ENCODE results near the gene GABRB3. TPM values are rescaled to one million over a fixed set of nuclear protein-coding genes. Genes with fewer than 3 reads are reported as not detected.

Gene GABRB3
- total RNA-seq, 1 experiment from 2014 or later, result 0.13 TPM

DNA sequence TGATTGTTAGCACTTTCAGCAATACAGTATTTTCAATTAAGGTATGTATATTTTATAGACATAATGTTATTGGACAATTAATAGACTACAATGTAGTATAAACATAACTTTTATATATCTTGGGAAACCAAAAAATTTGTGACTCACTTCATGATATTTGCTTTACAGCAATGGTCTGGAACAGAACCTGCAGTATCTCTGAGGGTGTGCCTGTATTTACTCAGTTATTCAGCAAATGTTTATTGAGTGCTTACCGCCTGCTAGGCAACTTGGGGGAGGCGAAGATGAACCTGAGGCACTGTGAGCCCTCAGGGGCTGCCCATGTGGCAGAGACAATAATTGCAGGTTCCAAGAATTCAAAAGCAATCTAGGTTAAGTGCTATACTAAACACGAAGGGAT lies 144.8 kb downstream of the GABRB3 start:
- intact Hi-C loops (cut with micrococcal nuclease; ENCODE audit: unreplicated experiment), result no loop called here
- TF ChIP-seq, protein P1, sequence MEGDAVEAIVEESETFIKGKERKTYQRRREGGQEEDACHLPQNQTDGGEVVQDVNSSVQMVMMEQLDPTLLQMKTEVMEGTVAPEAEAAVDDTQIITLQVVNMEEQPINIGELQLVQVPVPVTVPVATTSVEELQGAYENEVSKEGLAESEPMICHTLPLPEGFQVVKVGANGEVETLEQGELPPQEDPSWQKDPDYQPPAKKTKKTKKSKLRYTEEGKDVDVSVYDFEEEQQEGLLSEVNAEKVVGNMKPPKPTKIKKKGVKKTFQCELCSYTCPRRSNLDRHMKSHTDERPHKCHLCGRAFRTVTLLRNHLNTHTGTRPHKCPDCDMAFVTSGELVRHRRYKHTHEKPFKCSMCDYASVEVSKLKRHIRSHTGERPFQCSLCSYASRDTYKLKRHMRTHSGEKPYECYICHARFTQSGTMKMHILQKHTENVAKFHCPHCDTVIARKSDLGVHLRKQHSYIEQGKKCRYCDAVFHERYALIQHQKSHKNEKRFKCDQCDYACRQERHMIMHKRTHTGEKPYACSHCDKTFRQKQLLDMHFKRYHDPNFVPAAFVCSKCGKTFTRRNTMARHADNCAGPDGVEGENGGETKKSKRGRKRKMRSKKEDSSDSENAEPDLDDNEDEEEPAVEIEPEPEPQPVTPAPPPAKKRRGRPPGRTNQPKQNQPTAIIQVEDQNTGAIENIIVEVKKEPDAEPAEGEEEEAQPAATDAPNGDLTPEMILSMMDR (IDR thresholded peaks at IDR 0.05), result no peak
- no peak for TF ChIP-seq SIN3A (IDR thresholded peaks at IDR 0.05; ENCODE audit: borderline replicate concordance, insufficient read depth, low read depth, low read length)
- POLR2A ChIA-PET, result no interaction called here
- Histone ChIP-seq H3K9me3 (ENCODE audit: control insufficient read depth, insufficient read depth, low read depth, low read length) (no peaks in the 10 kb centered on the region), H3K4me3 (ENCODE audit: low read depth in 2 of 2, low read length in 2 of 2) (no peak overlapping the region), H3K27me3 (ENCODE audit: control insufficient read depth, insufficient read depth, low read length) (no peaks in the 10 kb centered on the region), H3K36me3 (ENCODE audit: control insufficient read depth, insufficient read depth, low read length) (no peaks in the 10 kb centered on the region), H3K4me1 (ENCODE audit: control insufficient read depth, insufficient read depth, low read length) (no peaks in the 10 kb centered on the region), H3K27ac (ENCODE audit: low read length) (no peak overlapping the region)
- no TSS peak for BruUV-seq (replicated peaks)
- CTCF ChIA-PET, result no interaction called here
- DNase-seq (ENCODE audit: low read depth, low spot score) (no peak), ATAC-seq (no peak)
- in situ Hi-C loops (cut with HindIII; ENCODE audit: low pct_unique_long_range_greater_than_20kb, low sequenced_read_pairs), result no loop called here

DNA sequence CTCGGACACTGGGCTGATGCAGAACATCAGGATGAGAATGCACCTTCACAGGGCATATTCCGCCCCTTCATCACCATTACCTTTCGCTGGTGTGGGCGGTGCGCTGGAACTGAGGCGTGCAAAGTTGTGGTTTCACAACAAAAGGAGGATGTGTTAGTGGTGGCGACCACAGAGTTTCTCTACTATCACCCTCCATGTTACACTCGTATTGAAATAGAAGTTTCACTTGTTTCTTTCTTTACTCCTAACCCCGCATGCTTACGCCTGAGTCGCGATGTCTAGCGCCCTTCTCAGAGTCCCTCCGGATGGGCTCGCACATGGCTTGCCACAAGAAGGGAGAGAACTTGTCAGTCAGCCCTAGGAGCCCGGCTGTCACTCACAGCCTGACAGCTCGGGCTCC lies 148.7 kb downstream of the GABRB3 start:
- POLR2A ChIA-PET, result no interaction called here
- TF ChIP-seq POLR2AphosphoS5 (IDR thresholded peaks at IDR 0.05; ENCODE audit: low read depth, low read length), result no peak
- TF ChIP-seq, protein P1 (IDR thresholded peaks at IDR 0.05), result no peak
- TF ChIP-seq, protein P2, sequence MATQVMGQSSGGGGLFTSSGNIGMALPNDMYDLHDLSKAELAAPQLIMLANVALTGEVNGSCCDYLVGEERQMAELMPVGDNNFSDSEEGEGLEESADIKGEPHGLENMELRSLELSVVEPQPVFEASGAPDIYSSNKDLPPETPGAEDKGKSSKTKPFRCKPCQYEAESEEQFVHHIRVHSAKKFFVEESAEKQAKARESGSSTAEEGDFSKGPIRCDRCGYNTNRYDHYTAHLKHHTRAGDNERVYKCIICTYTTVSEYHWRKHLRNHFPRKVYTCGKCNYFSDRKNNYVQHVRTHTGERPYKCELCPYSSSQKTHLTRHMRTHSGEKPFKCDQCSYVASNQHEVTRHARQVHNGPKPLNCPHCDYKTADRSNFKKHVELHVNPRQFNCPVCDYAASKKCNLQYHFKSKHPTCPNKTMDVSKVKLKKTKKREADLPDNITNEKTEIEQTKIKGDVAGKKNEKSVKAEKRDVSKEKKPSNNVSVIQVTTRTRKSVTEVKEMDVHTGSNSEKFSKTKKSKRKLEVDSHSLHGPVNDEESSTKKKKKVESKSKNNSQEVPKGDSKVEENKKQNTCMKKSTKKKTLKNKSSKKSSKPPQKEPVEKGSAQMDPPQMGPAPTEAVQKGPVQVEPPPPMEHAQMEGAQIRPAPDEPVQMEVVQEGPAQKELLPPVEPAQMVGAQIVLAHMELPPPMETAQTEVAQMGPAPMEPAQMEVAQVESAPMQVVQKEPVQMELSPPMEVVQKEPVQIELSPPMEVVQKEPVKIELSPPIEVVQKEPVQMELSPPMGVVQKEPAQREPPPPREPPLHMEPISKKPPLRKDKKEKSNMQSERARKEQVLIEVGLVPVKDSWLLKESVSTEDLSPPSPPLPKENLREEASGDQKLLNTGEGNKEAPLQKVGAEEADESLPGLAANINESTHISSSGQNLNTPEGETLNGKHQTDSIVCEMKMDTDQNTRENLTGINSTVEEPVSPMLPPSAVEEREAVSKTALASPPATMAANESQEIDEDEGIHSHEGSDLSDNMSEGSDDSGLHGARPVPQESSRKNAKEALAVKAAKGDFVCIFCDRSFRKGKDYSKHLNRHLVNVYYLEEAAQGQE (IDR thresholded peaks at IDR 0.05; ENCODE audit: insufficient read depth in 1 of 2, low read depth in 2 of 2, low read length in 1 of 2), result no peak
- TF ChIP-seq TCF7L2 (IDR thresholded peaks at IDR 0.05; ENCODE audit: low read depth, low read length), result no peak
- no peak for TF ChIP-seq SIN3A (IDR thresholded peaks at IDR 0.05; ENCODE audit: borderline replicate concordance, insufficient read depth, low read depth, low read length)
- intact Hi-C loops (cut with micrococcal nuclease; ENCODE audit: unreplicated experiment) (no loop called here), in situ Hi-C loops (cut with HindIII; ENCODE audit: low pct_unique_long_range_greater_than_20kb, low sequenced_read_pairs) (no loop called here)
- H3K27ac ChIP-seq (ENCODE audit: low read length), result no peak overlapping the region
- CTCF ChIA-PET, result no interaction called here
- no TSS peak for BruUV-seq (replicated peaks)
- ATAC-seq, result no peak
- H3K4me1 ChIP-seq (ENCODE audit: control insufficient read depth, insufficient read depth, low read length), result no peaks in the 10 kb centered on the region
- no peaks in the 10 kb centered on the region for H3K36me3 ChIP-seq (ENCODE audit: control insufficient read depth, insufficient read depth, low read length)
- no peaks in the 10 kb centered on the region for H3K9me3 ChIP-seq (ENCODE audit: control insufficient read depth, insufficient read depth, low read depth, low read length)
- H3K27me3 ChIP-seq (ENCODE audit: control insufficient read depth, insufficient read depth, low read length), result no peaks in the 10 kb centered on the region
- no peak overlapping the region for H3K4me3 ChIP-seq (ENCODE audit: low read depth in 2 of 2, low read length in 2 of 2)
- no peak for DNase-seq (ENCODE audit: low read depth, low spot score)

DNA sequence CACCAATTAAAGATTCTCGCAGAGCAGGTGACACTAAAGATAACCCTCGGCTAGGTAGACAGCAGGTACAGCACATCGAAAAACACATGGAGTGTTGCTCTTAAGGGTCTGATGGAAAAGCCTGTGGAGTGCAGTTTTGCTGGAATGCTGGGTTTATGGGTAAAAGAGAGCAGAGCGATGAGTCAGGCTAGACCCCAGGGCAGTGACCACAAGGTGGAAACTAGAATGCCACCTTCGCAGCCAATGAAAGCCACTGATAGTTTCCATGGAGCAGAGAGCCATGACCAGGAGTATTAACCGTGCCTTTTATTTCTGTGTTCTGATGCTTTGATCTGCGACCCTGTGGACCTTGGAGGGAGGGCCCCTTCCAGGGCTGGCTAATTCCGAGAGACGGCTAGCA lies 149.8 kb downstream of the GABRB3 start:
- Histone ChIP-seq H3K36me3 (ENCODE audit: control insufficient read depth, insufficient read depth, low read length) (no peaks in the 10 kb centered on the region), H3K27me3 (ENCODE audit: control insufficient read depth, insufficient read depth, low read length) (no peaks in the 10 kb centered on the region), H3K4me3 (ENCODE audit: low read depth in 2 of 2, low read length in 2 of 2) (no peak overlapping the region), H3K4me1 (ENCODE audit: control insufficient read depth, insufficient read depth, low read length) (no peaks in the 10 kb centered on the region), H3K9me3 (ENCODE audit: control insufficient read depth, insufficient read depth, low read depth, low read length) (no peaks in the 10 kb centered on the region), H3K27ac (ENCODE audit: low read length) (no peak overlapping the region)
- DNase-seq (ENCODE audit: low read depth, low spot score), result no peak
- in situ Hi-C loops (cut with HindIII; ENCODE audit: low pct_unique_long_range_greater_than_20kb, low sequenced_read_pairs), result no loop called here
- no peak for ATAC-seq
- ChIA-PET POLR2A (no interaction called here), CTCF (no interaction called here)
- BruUV-seq (replicated peaks), result no TSS peak
- intact Hi-C loops (cut with micrococcal nuclease; ENCODE audit: unreplicated experiment), result no loop called here
- no peak for TF ChIP-seq TCF7L2 (IDR thresholded peaks at IDR 0.05; ENCODE audit: low read depth, low read length)
- TF ChIP-seq, protein P2 (IDR thresholded peaks at IDR 0.05; ENCODE audit: insufficient read depth in 1 of 2, low read depth in 2 of 2, low read length in 1 of 2), result no peak
- no peak for TF ChIP-seq POLR2AphosphoS5 (IDR thresholded peaks at IDR 0.05; ENCODE audit: low read depth, low read length)
- no peak for TF ChIP-seq SIN3A (IDR thresholded peaks at IDR 0.05; ENCODE audit: borderline replicate concordance, insufficient read depth, low read depth, low read length)
- TF ChIP-seq, protein P1 (IDR thresholded peaks at IDR 0.05), result no peak

Data from Panc1 (cell line).